ENCODE results near the gene ARHGAP42. TPM values are rescaled to one million over a fixed set of nuclear protein-coding genes. Genes with fewer than 3 reads are reported as not detected.

Gene ARHGAP42
- polyA plus RNA-seq, 1 donor (not counting 4 experiments of a cell fraction or from before 2014, with no cell fraction given): 5.5 TPM

DNA sequence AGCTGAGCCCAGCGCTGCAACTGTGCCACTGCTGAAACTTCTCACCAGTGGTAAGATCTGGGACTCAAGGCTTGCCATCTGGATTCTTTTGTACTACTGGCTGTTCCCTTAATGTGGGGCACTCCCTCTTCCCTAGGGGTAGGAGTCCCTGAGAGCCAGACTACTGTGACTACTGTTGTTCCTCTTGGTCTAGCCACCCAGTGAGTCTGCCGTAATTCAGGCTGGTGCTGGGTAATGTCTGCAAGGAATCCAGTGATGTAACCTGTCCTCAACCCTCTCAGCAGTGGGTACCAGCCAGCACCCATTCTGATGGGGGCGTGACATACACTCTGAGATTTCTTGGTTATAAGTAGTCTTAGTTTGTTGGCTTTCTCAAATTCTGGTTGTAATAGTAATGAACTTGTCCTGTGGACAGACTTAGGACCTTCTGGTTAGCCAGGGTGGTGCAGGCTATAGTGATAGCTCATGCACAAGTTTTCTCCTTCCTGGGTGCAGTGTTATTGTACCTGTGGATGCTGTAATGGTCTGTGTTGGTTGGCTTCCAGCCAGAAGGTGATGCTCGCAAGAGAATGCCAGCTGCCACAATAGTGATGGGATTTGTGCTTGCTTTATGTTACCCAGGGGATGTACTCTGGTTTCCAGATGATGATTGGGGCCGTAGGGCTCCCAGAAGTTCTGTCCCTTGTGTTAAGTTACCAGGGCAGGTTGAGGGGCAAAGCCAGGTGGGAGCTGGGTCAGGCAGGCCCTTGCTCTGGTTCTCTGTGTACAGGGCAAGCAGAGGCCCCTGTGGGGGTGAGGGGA is 65.5 kb downstream of the ARHGAP42 start:
- H3K27me3 ChIP-seq (ENCODE audit: control insufficient read depth, extremely low read depth, insufficient read depth, low read length): no peaks in the 10 kb centered on the region
- H3K4me1 ChIP-seq (ENCODE audit: control insufficient read depth, extremely low read depth, insufficient read depth, low read length): peaks cover 17% of the 10 kb centered on the region
- H3K9me3 ChIP-seq (ENCODE audit: control insufficient read depth, low read depth, low read length): peaks cover 8% of the 10 kb centered on the region
- H3K4me3 ChIP-seq (ENCODE audit: control insufficient read depth in 2 of 3, extremely low read depth in 1 of 3, insufficient read depth in 2 of 3, low read depth in 1 of 3, low read length in 3 of 3): no peak overlapping the region
- H3K36me3 ChIP-seq (ENCODE audit: control insufficient read depth in 2 of 2, extremely low read depth in 1 of 2, insufficient read depth in 2 of 2, low read length in 2 of 2): no peaks in the 10 kb centered on the region
- H3K27ac ChIP-seq (ENCODE audit: control insufficient read depth, insufficient read depth, low read length): no peak overlapping the region
- peak overlapping the region; percentile 33 for H3K4me2 ChIP-seq (ENCODE audit: control insufficient read depth, extremely low read depth, insufficient read depth, low read depth, low read length)
- dilution Hi-C loops (cut with MboI; ENCODE audit: extremely low pct_ligation_motif_present, low sequenced_read_pairs): no loop called here
- no peak overlapping the region for H3K9ac ChIP-seq (ENCODE audit: control insufficient read depth, extremely low read depth, insufficient read depth, low read length)
- FAIRE-seq (no peak), DNase-seq (ENCODE audit: low read depth, low spot score) (no peak)
- H3K9me1 ChIP-seq (ENCODE audit: control insufficient read depth, extremely low read depth, insufficient read depth, low read length): no peaks in the 10 kb centered on the region
- no peaks in the 10 kb centered on the region for H3K79me2 ChIP-seq (ENCODE audit: control insufficient read depth, insufficient read depth, low read length)
- no peak for TF ChIP-seq EZH2 (IDR thresholded peaks at IDR 0.05; ENCODE audit: low read length)
- TF ChIP-seq, protein P1, sequence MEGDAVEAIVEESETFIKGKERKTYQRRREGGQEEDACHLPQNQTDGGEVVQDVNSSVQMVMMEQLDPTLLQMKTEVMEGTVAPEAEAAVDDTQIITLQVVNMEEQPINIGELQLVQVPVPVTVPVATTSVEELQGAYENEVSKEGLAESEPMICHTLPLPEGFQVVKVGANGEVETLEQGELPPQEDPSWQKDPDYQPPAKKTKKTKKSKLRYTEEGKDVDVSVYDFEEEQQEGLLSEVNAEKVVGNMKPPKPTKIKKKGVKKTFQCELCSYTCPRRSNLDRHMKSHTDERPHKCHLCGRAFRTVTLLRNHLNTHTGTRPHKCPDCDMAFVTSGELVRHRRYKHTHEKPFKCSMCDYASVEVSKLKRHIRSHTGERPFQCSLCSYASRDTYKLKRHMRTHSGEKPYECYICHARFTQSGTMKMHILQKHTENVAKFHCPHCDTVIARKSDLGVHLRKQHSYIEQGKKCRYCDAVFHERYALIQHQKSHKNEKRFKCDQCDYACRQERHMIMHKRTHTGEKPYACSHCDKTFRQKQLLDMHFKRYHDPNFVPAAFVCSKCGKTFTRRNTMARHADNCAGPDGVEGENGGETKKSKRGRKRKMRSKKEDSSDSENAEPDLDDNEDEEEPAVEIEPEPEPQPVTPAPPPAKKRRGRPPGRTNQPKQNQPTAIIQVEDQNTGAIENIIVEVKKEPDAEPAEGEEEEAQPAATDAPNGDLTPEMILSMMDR (optimal IDR thresholded peaks at IDR 0.05 in 1 of 3, IDR thresholded peaks at IDR 0.05 in 1 of 3, conservative IDR thresholded peaks at IDR 0.05 in 1 of 3; ENCODE audit: extremely low read depth in 1 of 3, insufficient read depth in 2 of 3, low read length in 3 of 3): no peak
- H4K20me1 ChIP-seq (ENCODE audit: control insufficient read depth, extremely low read depth, insufficient read depth, low read length): no peaks in the 10 kb centered on the region
- H2AFZ ChIP-seq (ENCODE audit: control insufficient read depth, low read length): no peak overlapping the region

DNA sequence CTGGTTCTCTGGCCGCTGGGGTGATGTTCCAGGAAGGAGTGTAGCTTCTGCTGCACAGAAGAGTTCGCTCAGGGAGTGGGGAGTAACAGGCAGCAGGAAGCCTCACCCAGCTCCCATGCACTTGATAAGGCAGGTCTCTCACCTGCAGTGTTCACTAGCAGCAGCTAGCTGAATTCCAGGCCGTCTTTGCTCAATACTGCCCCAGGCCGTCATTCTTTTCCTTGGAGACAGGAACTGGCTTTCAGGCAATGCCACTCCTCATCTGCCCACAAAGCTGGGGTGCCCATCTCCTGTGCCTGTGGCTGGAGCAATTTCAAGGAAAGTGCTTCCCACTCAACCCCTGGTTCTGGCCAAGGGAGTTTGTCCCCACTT is 66.1 kb downstream of the ARHGAP42 start:
- Histone ChIP-seq H3K79me2 (ENCODE audit: control insufficient read depth, insufficient read depth, low read length) (no peaks in the 10 kb centered on the region), H4K20me1 (ENCODE audit: control insufficient read depth, extremely low read depth, insufficient read depth, low read length) (no peaks in the 10 kb centered on the region), H3K27me3 (ENCODE audit: control insufficient read depth, extremely low read depth, insufficient read depth, low read length) (no peaks in the 10 kb centered on the region), H3K9ac (ENCODE audit: control insufficient read depth, extremely low read depth, insufficient read depth, low read length) (no peak overlapping the region), H3K9me3 (ENCODE audit: control insufficient read depth, low read depth, low read length) (peaks cover 8% of the 10 kb centered on the region), H3K4me2 (ENCODE audit: control insufficient read depth, extremely low read depth, insufficient read depth, low read depth, low read length) (peak overlapping the region; percentile 33), H3K27ac (ENCODE audit: control insufficient read depth, insufficient read depth, low read length) (no peak overlapping the region), H3K9me1 (ENCODE audit: control insufficient read depth, extremely low read depth, insufficient read depth, low read length) (no peaks in the 10 kb centered on the region), H3K4me3 (ENCODE audit: control insufficient read depth in 2 of 3, extremely low read depth in 1 of 3, insufficient read depth in 2 of 3, low read depth in 1 of 3, low read length in 3 of 3) (no peak overlapping the region), H2AFZ (ENCODE audit: control insufficient read depth, low read length) (no peak overlapping the region), H3K36me3 (ENCODE audit: control insufficient read depth in 2 of 2, extremely low read depth in 1 of 2, insufficient read depth in 2 of 2, low read length in 2 of 2) (no peaks in the 10 kb centered on the region), H3K4me1 (ENCODE audit: control insufficient read depth, extremely low read depth, insufficient read depth, low read length) (peaks cover 17% of the 10 kb centered on the region)
- FAIRE-seq (peak; percentile 93), DNase-seq (ENCODE audit: low read depth, low spot score) (peak; percentile 28)
- dilution Hi-C loops (cut with MboI; ENCODE audit: extremely low pct_ligation_motif_present, low sequenced_read_pairs): no loop called here
- TF ChIP-seq, protein P1 (optimal IDR thresholded peaks at IDR 0.05 in 1 of 3, IDR thresholded peaks at IDR 0.05 in 1 of 3, conservative IDR thresholded peaks at IDR 0.05 in 1 of 3; ENCODE audit: extremely low read depth in 1 of 3, insufficient read depth in 2 of 3, low read length in 3 of 3): no peak
- no peak for TF ChIP-seq EZH2 (IDR thresholded peaks at IDR 0.05; ENCODE audit: low read length)
